ENCODE measurements around the gene ASPHD1. TPM values are rescaled to one million over a fixed set of nuclear protein-coding genes. Genes with fewer than 3 reads are reported as not detected.

ASPHD1 gene
- polyA plus RNA-seq, 4 donors, result 0.67 to 11.5 (median 3.0) TPM

- WGBS, 3 donors, result 83 to 85% (median 84%) methylated on average over 11 of the region's 11 CpGs
- peaks cover 0 to 43% (median 0%) of the 10 kb centered on the region in 3 donors for H3K36me3 ChIP-seq (ENCODE audit: control insufficient read depth in 3 of 3, insufficient read depth in 2 of 3, low read depth in 1 of 3, low read length in 3 of 3)
- H3K4me1 ChIP-seq (ENCODE audit: control insufficient read depth in 3 of 3, insufficient read depth in 2 of 3, low read depth in 1 of 3, low read length in 2 of 3), result no peaks in the 10 kb centered on the region
- no peak for DNase-seq
- H3K27me3 ChIP-seq (ENCODE audit: control insufficient read depth in 3 of 3, insufficient read depth in 3 of 3, low read length in 3 of 3), result no peaks in the 10 kb centered on the region
- H3K9me3 ChIP-seq (ENCODE audit: control insufficient read depth in 2 of 2, insufficient read depth in 1 of 2, low read depth in 1 of 2, low read length in 1 of 2), result no peaks in the 10 kb centered on the region
- no peak overlapping the region for H3K27ac ChIP-seq (ENCODE audit: low read depth in 1 of 3, low read length in 2 of 3)
- no peak for FAIRE-seq
- no peak overlapping the region for H3K4me3 ChIP-seq (ENCODE audit: low read depth in 1 of 3, low read length in 3 of 3)
Measured at GRCh38 chr16:29912087-29912486, 11.8 kb downstream of the ASPHD1 start.

GRCh38 chr16:29913514-29913913, 13.2 kb downstream of the ASPHD1 start:
- Histone ChIP-seq H3K9me3 (ENCODE audit: control insufficient read depth in 2 of 2, insufficient read depth in 1 of 2, low read depth in 1 of 2, low read length in 1 of 2) (no peaks in the 10 kb centered on the region), H3K4me1 (ENCODE audit: control insufficient read depth in 3 of 3, insufficient read depth in 2 of 3, low read depth in 1 of 3, low read length in 2 of 3) (no peaks in the 10 kb centered on the region), H3K4me3 (ENCODE audit: low read depth in 1 of 3, low read length in 3 of 3) (no peak overlapping the region), H3K36me3 (ENCODE audit: control insufficient read depth in 3 of 3, insufficient read depth in 2 of 3, low read depth in 1 of 3, low read length in 3 of 3) (peaks cover 0 to 44% (median 0%) of the 10 kb centered on the region in 3 donors), H3K27me3 (ENCODE audit: control insufficient read depth in 3 of 3, insufficient read depth in 3 of 3, low read length in 3 of 3) (no peaks in the 10 kb centered on the region), H3K27ac (ENCODE audit: low read depth in 1 of 3, low read length in 2 of 3) (no peak overlapping the region)
- no peak for DNase-seq
- 96 to 98% (median 97%) methylated on average over 8 of the region's 8 CpGs for WGBS, 3 donors
- FAIRE-seq, result no peak

DNA sequence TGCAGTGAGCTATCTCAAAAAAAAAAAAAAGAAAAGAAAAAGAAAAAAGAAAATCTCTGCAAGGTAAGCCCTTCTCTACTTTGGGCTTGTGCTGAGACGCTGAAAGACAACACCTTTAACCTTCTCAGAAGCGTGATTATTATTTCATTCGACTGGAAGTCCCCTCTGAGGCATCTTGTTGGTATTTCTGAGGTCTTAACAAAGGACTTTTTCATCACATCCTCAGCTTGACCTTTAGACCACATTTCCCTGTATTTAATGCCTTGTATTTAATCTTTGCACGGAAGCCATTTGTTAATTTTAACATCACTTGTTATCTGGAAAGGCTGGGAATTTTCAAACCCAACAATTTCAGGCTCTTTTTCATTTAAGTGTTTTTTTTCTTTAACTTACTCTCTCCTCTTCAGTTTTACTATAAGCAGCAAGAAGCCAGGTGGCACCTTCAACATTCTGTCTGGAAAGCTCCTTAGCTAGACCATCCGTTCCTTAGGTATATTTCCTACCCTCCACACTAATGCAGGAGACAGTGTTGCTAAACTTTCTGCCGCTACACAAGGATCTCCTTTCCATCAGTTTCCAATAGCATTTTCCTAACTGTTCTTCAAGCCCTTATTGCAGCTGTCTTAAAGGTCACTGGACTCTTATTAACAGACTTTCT, 15.4 kb downstream of the ASPHD1 start:
- peak in 1 of 2 donors; percentile 26 for DNase-seq
- Histone ChIP-seq H3K4me1 (ENCODE audit: control insufficient read depth in 3 of 3, insufficient read depth in 2 of 3, low read depth in 1 of 3, low read length in 2 of 3) (no peaks in the 10 kb centered on the region), H3K36me3 (ENCODE audit: control insufficient read depth in 3 of 3, insufficient read depth in 2 of 3, low read depth in 1 of 3, low read length in 3 of 3) (peaks cover 0 to 45% (median 3%) of the 10 kb centered on the region in 3 donors), H3K4me3 (ENCODE audit: low read depth in 1 of 3, low read length in 3 of 3) (no peak overlapping the region), H3K9me3 (ENCODE audit: control insufficient read depth in 2 of 2, insufficient read depth in 1 of 2, low read depth in 1 of 2, low read length in 1 of 2) (no peaks in the 10 kb centered on the region), H3K27me3 (ENCODE audit: control insufficient read depth in 3 of 3, insufficient read depth in 3 of 3, low read length in 3 of 3) (no peaks in the 10 kb centered on the region), H3K27ac (ENCODE audit: low read depth in 1 of 3, low read length in 2 of 3) (no peak overlapping the region)
- 43 to 61% (median 55%) methylated on average over 6 of the region's 6 CpGs for WGBS, 3 donors
- FAIRE-seq, result no peak

GRCh38 chr16:29916979-29917378, 16.7 kb downstream of the ASPHD1 start:
- Histone ChIP-seq H3K4me3 (ENCODE audit: low read depth in 1 of 3, low read length in 3 of 3) (no peak overlapping the region), H3K27me3 (ENCODE audit: control insufficient read depth in 3 of 3, insufficient read depth in 3 of 3, low read length in 3 of 3) (no peaks in the 10 kb centered on the region), H3K9me3 (ENCODE audit: control insufficient read depth in 2 of 2, insufficient read depth in 1 of 2, low read depth in 1 of 2, low read length in 1 of 2) (no peaks in the 10 kb centered on the region), H3K36me3 (ENCODE audit: control insufficient read depth in 3 of 3, insufficient read depth in 2 of 3, low read depth in 1 of 3, low read length in 3 of 3) (peaks cover 3 to 40% (median 6%) of the 10 kb centered on the region in 3 donors), H3K4me1 (ENCODE audit: control insufficient read depth in 3 of 3, insufficient read depth in 2 of 3, low read depth in 1 of 3, low read length in 2 of 3) (no peaks in the 10 kb centered on the region), H3K27ac (ENCODE audit: low read depth in 1 of 3, low read length in 2 of 3) (no peak overlapping the region)
- FAIRE-seq (no peak), DNase-seq (no peak)
- WGBS, 3 donors, result 96 to 100% (median 96%) methylated on average over 1 of the region's 1 CpG

DNA sequence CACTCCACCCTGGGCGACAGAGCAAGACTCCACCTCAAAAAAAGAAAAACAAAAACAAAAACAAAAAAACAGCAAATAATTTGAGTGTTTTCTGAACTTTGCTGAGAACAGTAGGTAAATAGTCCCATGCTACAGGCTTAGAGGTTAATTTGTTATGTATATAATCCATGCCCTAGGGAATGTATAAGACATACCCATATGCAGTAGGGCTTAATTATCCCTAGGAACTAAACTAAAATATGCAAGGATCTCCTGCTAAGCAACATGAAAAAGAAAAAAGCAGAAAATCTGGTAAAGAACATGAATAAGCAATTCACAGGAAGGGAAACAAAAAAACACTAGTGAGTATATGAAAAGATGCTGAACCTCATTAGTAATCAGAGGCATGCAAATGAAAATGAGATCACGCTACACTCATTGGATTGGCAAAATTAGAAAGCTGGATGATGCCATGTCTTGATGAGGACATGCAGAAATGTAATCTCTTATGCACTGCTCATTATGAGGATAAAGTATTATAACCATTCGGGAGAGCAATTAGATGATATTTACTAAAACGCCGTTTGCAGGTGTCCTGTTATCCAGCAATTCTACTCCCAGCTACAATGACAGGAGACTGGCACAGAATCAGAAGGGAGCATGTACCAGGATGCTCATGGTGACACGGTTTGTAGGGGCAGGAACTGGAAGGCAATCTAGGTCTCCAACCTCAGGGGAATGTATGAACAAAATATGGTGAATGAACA, 20.2 kb downstream of the ASPHD1 start:
- FAIRE-seq, result no peak
- WGBS, 3 donors, result 69 to 78% (median 75%) methylated on average over 6 of the region's 6 CpGs
- Histone ChIP-seq H3K9me3 (ENCODE audit: control insufficient read depth in 2 of 2, insufficient read depth in 1 of 2, low read depth in 1 of 2, low read length in 1 of 2) (no peaks in the 10 kb centered on the region), H3K4me1 (ENCODE audit: control insufficient read depth in 3 of 3, insufficient read depth in 2 of 3, low read depth in 1 of 3, low read length in 2 of 3) (peaks cover 0 to 5% (median 3%) of the 10 kb centered on the region in 3 donors), H3K27me3 (ENCODE audit: control insufficient read depth in 3 of 3, insufficient read depth in 3 of 3, low read length in 3 of 3) (no peaks in the 10 kb centered on the region), H3K27ac (ENCODE audit: low read depth in 1 of 3, low read length in 2 of 3) (no peak overlapping the region), H3K36me3 (ENCODE audit: control insufficient read depth in 3 of 3, insufficient read depth in 2 of 3, low read depth in 1 of 3, low read length in 3 of 3) (peaks cover 3 to 41% (median 17%) of the 10 kb centered on the region in 3 donors), H3K4me3 (ENCODE audit: low read depth in 1 of 3, low read length in 3 of 3) (no peak overlapping the region)
- no peak for DNase-seq

- Histone ChIP-seq H3K9me3 (ENCODE audit: control insufficient read depth in 2 of 2, insufficient read depth in 1 of 2, low read depth in 1 of 2, low read length in 1 of 2) (no peaks in the 10 kb centered on the region), H3K4me3 (ENCODE audit: low read depth in 1 of 3, low read length in 3 of 3) (no peak overlapping the region), H3K27ac (ENCODE audit: low read depth in 1 of 3, low read length in 2 of 3) (no peak overlapping the region), H3K4me1 (ENCODE audit: control insufficient read depth in 3 of 3, insufficient read depth in 2 of 3, low read depth in 1 of 3, low read length in 2 of 3) (peaks cover 0 to 5% (median 3%) of the 10 kb centered on the region in 3 donors), H3K36me3 (ENCODE audit: control insufficient read depth in 3 of 3, insufficient read depth in 2 of 3, low read depth in 1 of 3, low read length in 3 of 3) (peaks cover 3 to 41% (median 17%) of the 10 kb centered on the region in 3 donors), H3K27me3 (ENCODE audit: control insufficient read depth in 3 of 3, insufficient read depth in 3 of 3, low read length in 3 of 3) (no peaks in the 10 kb centered on the region)
- DNase-seq (no peak), FAIRE-seq (no peak)
- 72 to 91% (median 90%) methylated on average over 3 of the region's 3 CpGs for WGBS, 3 donors
Measured at GRCh38 chr16:29921034-29921385, 20.7 kb downstream of the ASPHD1 start.

DNA sequence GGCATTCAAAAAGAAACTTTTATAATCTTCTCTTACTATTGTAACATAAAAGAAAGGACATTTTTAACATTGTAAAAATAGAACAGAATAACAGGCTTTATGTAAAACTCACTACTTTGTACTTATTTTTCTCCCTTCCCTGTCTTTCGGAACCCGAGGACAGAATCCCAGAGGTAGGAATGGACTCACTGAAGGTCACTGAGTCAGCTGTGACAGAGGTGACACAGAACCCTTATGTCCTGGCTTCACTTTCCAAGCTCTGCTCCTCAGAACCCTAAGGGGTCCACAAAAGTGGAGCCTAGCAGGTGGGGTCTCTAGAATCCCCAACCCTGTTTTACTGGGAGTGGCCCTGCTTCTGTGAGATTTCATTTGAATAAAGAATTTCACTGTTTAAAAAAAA, 22.0 kb downstream of the ASPHD1 start:
- Histone ChIP-seq H3K4me3 (ENCODE audit: low read depth in 1 of 3, low read length in 3 of 3) (no peak overlapping the region), H3K36me3 (ENCODE audit: control insufficient read depth in 3 of 3, insufficient read depth in 2 of 3, low read depth in 1 of 3, low read length in 3 of 3) (peaks cover 3 to 32% (median 17%) of the 10 kb centered on the region in 3 donors), H3K4me1 (ENCODE audit: control insufficient read depth in 3 of 3, insufficient read depth in 2 of 3, low read depth in 1 of 3, low read length in 2 of 3) (peaks cover 0 to 11% (median 3%) of the 10 kb centered on the region in 3 donors), H3K9me3 (ENCODE audit: control insufficient read depth in 2 of 2, insufficient read depth in 1 of 2, low read depth in 1 of 2, low read length in 1 of 2) (no peaks in the 10 kb centered on the region), H3K27me3 (ENCODE audit: control insufficient read depth in 3 of 3, insufficient read depth in 3 of 3, low read length in 3 of 3) (no peaks in the 10 kb centered on the region), H3K27ac (ENCODE audit: low read depth in 1 of 3, low read length in 2 of 3) (no peak overlapping the region)
- FAIRE-seq (no peak), DNase-seq (no peak)
- 91 to 98% (median 95%) methylated on average over 2 of the region's 2 CpGs for WGBS, 3 donors

GRCh38 chr16:29922986-29923501, 22.8 kb downstream of the ASPHD1 start:
- no peak for DNase-seq
- WGBS, 3 donors, result 97% methylated on average over 12 of the region's 12 CpGs
- no peaks in the 10 kb centered on the region for H3K27me3 ChIP-seq (ENCODE audit: control insufficient read depth in 3 of 3, insufficient read depth in 3 of 3, low read length in 3 of 3)
- H3K27ac ChIP-seq (ENCODE audit: low read depth in 1 of 3, low read length in 2 of 3), result no peak overlapping the region
- peaks cover 3 to 28% (median 17%) of the 10 kb centered on the region in 3 donors for H3K36me3 ChIP-seq (ENCODE audit: control insufficient read depth in 3 of 3, insufficient read depth in 2 of 3, low read depth in 1 of 3, low read length in 3 of 3)
- H3K4me3 ChIP-seq (ENCODE audit: low read depth in 1 of 3, low read length in 3 of 3), result no peak overlapping the region
- peaks cover 0 to 15% (median 3%) of the 10 kb centered on the region in 3 donors for H3K4me1 ChIP-seq (ENCODE audit: control insufficient read depth in 3 of 3, insufficient read depth in 2 of 3, low read depth in 1 of 3, low read length in 2 of 3)
- no peak for FAIRE-seq
- no peaks in the 10 kb centered on the region for H3K9me3 ChIP-seq (ENCODE audit: control insufficient read depth in 2 of 2, insufficient read depth in 1 of 2, low read depth in 1 of 2, low read length in 1 of 2)
